MM.1S (cell line): Measurements from ENCODE around the gene TBL1X.

Experiments used
- CTCF ChIP-seq: fragments of 300-600 bp; sonication (generic); IDR thresholded peaks from 2 replicates; pipeline ENCODE4 v1.5.1; 2016; ENCODE audit warnings: antibody characterized with exemption, low read length, mixed read lengths
- EZH2 ChIP-seq: fragments of 300-600 bp; sonication (generic); optimal IDR thresholded peaks from 2 replicates; pipeline ENCODE3; 2017; ENCODE audit warnings: low read depth, mild to moderate bottlenecking, antibody characterized with exemption, low read length, mixed read lengths

GRCh38 chrX:9642270-9642995 lies 177.6 kb downstream of the TBL1X start:
- TF ChIP-seq CTCF, result no peak
- no peak for TF ChIP-seq EZH2
